Ascending aorta (tissue), 2 donors: ENCODE results near the gene KCMF1. TPM values are rescaled to one million over a fixed set of nuclear protein-coding genes. Genes with fewer than 3 reads are reported as not detected.

Experiments used
- DNase-seq, 2 donors: peaks; one replicate each; pipeline ENCODE4 v3.0.0-alpha.2; 2019; ENCODE audit warnings: low spot score in 2 of 2
- H3K27ac ChIP-seq, 2 donors: fragments of 200-600 bp; sonication (generic); one replicate each; pipeline ENCODE4 v1.5.1; 2016 to 2017; ENCODE audit warnings: mild to moderate bottlenecking in 1 of 2
- H3K27me3 ChIP-seq: fragments of 200-600 bp; sonication (generic); one replicate; pipeline ENCODE4 v1.5.1; 2017
- H3K36me3 ChIP-seq, 2 donors: fragments of 200-600 bp; sonication (generic); one replicate each; pipeline ENCODE4 v1.5.1; 2016
- H3K4me1 ChIP-seq, 2 donors: fragments of 200-600 bp; sonication (generic); one replicate each; pipeline ENCODE4 v1.5.1; 2016 to 2017; ENCODE audit warnings: mild to moderate bottlenecking in 1 of 2
- H3K4me3 ChIP-seq, 2 donors: fragments of 200-600 bp; sonication (generic); one replicate each; pipeline ENCODE4 v1.5.1; 2016 to 2017; ENCODE audit warnings: mild to moderate bottlenecking in 1 of 2
- H3K9me3 ChIP-seq, 2 donors: fragments of 200-600 bp; sonication (generic); one replicate each; pipeline ENCODE4 v1.5.1; 2016
- CTCF ChIP-seq, 3 experiments: fragments of 200-600 bp in 2 of 3; fragments of 450-650 bp in 1 of 3; sonication (generic) in 2 of 3; IDR thresholded peaks; one replicate each; pipeline ENCODE4 v1.5.1; 2016 to 2019; ENCODE audit warnings: antibody characterized with exemption in 3 of 3, mild to moderate bottlenecking in 1 of 3, moderate library complexity in 1 of 3
- intact Hi-C: fragments of 100-400 bp; cut with DNase I; formaldehyde crosslinking; loops from one replicate; pipeline ENCODE4 v1.15.1; 2023
- total RNA-seq: library from RNA; depleted of rRNA; stranded (reverse); fragments of >200 nt; gene quantifications from one replicate; pipeline ENCODE4 v1.1.0, GENCODE V29; 2016

KCMF1 gene
- total RNA-seq, 1 donor from 2014 or later, result 14.4 TPM

- TF ChIP-seq CTCF (IDR thresholded peaks at IDR 0.05), result no peak
- no peaks in the 10 kb centered on the region for H3K36me3 ChIP-seq
- H3K4me1 ChIP-seq, result peaks cover 0 to 39% of the 10 kb centered on the region in 2 donors
- no peaks in the 10 kb centered on the region for H3K9me3 ChIP-seq
- DNase-seq, result no peak
- intact Hi-C loops, result no loop called here
- H3K27ac ChIP-seq, result no peak overlapping the region
- no peaks in the 10 kb centered on the region for H3K27me3 ChIP-seq
- H3K4me3 ChIP-seq, result no peak overlapping the region
Observed at GRCh38 chr2:84991404-84992160, 20.6 kb downstream of the KCMF1 start.

- Histone ChIP-seq H3K9me3 (no peaks in the 10 kb centered on the region), H3K36me3 (no peaks in the 10 kb centered on the region), H3K4me1 (peaks cover 0 to 40% of the 10 kb centered on the region in 2 donors), H3K27ac (no peak overlapping the region), H3K27me3 (no peaks in the 10 kb centered on the region), H3K4me3 (no peak overlapping the region)
- no peak for DNase-seq
- intact Hi-C loops, result no loop called here
- no peak for TF ChIP-seq CTCF (IDR thresholded peaks at IDR 0.05)
Observed at GRCh38 chr2:84995826-84996225, 24.9 kb downstream of the KCMF1 start.

- DNase-seq, result no peak
- TF ChIP-seq CTCF (IDR thresholded peaks at IDR 0.05), result no peak
- no peak overlapping the region for H3K27ac ChIP-seq
- no peak overlapping the region for H3K4me3 ChIP-seq
- no peaks in the 10 kb centered on the region for H3K27me3 ChIP-seq
- intact Hi-C loops, result no loop called here
- H3K9me3 ChIP-seq, result no peaks in the 10 kb centered on the region
- H3K36me3 ChIP-seq, result no peaks in the 10 kb centered on the region
- peaks cover 0 to 29% of the 10 kb centered on the region in 2 donors for H3K4me1 ChIP-seq
Observed at GRCh38 chr2:84996909-84997308, 25.9 kb downstream of the KCMF1 start.

- Histone ChIP-seq H3K9me3 (no peaks in the 10 kb centered on the region), H3K4me3 (no peak overlapping the region), H3K36me3 (no peaks in the 10 kb centered on the region), H3K27ac (no peak overlapping the region), H3K4me1 (peaks cover 0 to 26% of the 10 kb centered on the region in 2 donors), H3K27me3 (no peaks in the 10 kb centered on the region)
- intact Hi-C loops, result no loop called here
- TF ChIP-seq CTCF (IDR thresholded peaks at IDR 0.05), result no peak
- no peak for DNase-seq
Observed at GRCh38 chr2:84999553-84999955, 28.6 kb downstream of the KCMF1 start.

DNA sequence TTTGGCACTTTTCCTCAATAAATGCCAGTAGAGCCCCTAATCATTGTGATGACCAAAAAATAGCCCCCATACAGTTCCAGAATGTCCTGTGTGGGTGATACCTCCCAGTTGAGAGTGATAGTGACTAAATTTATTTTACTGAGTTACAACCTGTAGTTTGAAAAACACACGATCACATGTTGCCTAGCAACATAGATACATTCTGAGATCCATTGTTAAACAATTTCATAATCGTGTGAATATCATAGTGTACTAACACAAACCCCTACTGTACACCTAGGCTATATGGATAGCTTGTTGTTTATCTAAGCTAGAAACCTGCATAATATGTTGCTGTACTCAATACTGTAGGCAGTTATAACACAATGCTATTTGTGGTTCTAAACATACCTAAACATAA, 30.6 kb downstream of the KCMF1 start:
- no peak for DNase-seq
- H3K27ac ChIP-seq, result no peak overlapping the region
- no peak overlapping the region for H3K4me3 ChIP-seq
- H3K9me3 ChIP-seq, result no peaks in the 10 kb centered on the region
- H3K36me3 ChIP-seq, result no peaks in the 10 kb centered on the region
- no peak for TF ChIP-seq CTCF (IDR thresholded peaks at IDR 0.05)
- H3K27me3 ChIP-seq, result no peaks in the 10 kb centered on the region
- H3K4me1 ChIP-seq, result peaks cover 0 to 8% of the 10 kb centered on the region in 2 donors
- intact Hi-C loops, result no loop called here
